GM19025 (cell line): Measurements from ENCODE around the gene NFATC3.

Experiments used
- ATAC-seq: cut with Tn5 transposase; IDR thresholded peaks from one replicate; pipeline ENCODE4 v1.9.1; 2021; ENCODE audit warnings: mild to moderate bottlenecking, low read depth, moderate library complexity; ENCODE audit not compliant: unreplicated experiment

NFATC3 gene

GRCh38 chr16:68179196-68179795, 94.1 kb downstream of the NFATC3 start:
- ATAC-seq = no peak

- no peak for ATAC-seq
Observed at GRCh38 chr16:68179855-68180254, 94.7 kb downstream of the NFATC3 start.

GRCh38 chr16:68183046-68183445, 97.9 kb downstream of the NFATC3 start:
- ATAC-seq = no peak

- ATAC-seq = no peak
Observed at GRCh38 chr16:68186877-68187276, 101.7 kb downstream of the NFATC3 start.

- no peak for ATAC-seq
Observed at GRCh38 chr16:68187505-68187904, 102.3 kb downstream of the NFATC3 start.

- no peak for ATAC-seq
Observed at GRCh38 chr16:68188170-68188569, 103.0 kb downstream of the NFATC3 start.

GRCh38 chr16:68190081-68190480, 104.9 kb downstream of the NFATC3 start:
- no peak for ATAC-seq

- ATAC-seq = no peak
Observed at GRCh38 chr16:68190736-68191510, 105.8 kb downstream of the NFATC3 start.

GRCh38 chr16:68194251-68194650, 109.1 kb downstream of the NFATC3 start:
- no peak for ATAC-seq

- ATAC-seq = no peak
Observed at GRCh38 chr16:68197250-68197649, 112.1 kb downstream of the NFATC3 start.

- no peak for ATAC-seq
Observed at GRCh38 chr16:68200088-68200783, 115.1 kb downstream of the NFATC3 start.

GRCh38 chr16:68202091-68202519, 116.9 kb downstream of the NFATC3 start:
- ATAC-seq = no peak

- ATAC-seq = no peak
Observed at GRCh38 chr16:68206245-68206644, 121.1 kb downstream of the NFATC3 start.

GRCh38 chr16:68214726-68215125, 129.6 kb downstream of the NFATC3 start:
- no peak for ATAC-seq

GRCh38 chr16:68215302-68215701, 130.1 kb downstream of the NFATC3 start:
- ATAC-seq = no peak

- ATAC-seq = no peak
Observed at GRCh38 chr16:68216240-68216639, 131.1 kb downstream of the NFATC3 start.

- ATAC-seq = no peak
Observed at GRCh38 chr16:68217506-68217905, 132.3 kb downstream of the NFATC3 start.

GRCh38 chr16:68219725-68220351, 134.7 kb downstream of the NFATC3 start:
- no peak for ATAC-seq

- ATAC-seq = no peak
Observed at GRCh38 chr16:68223072-68223471, 137.9 kb downstream of the NFATC3 start.

- no peak for ATAC-seq
Observed at GRCh38 chr16:68226116-68226515, 140.9 kb downstream of the NFATC3 start.

- ATAC-seq = no peak
Observed at GRCh38 chr16:68227183-68227793, 142.1 kb downstream of the NFATC3 start.
